AG04449 (cell line): ENCODE measurements around the gene PDGFA.

Experiments
- CTCF ChIA-PET: fragments of 350-600 bp; formaldehyde crosslinking; extraction: SDS; loops from one replicate; lab custom pipeline; 2021; ENCODE audit warnings: antibody characterized with exemption; lab: Yijun Ruan, JAX
- POLR2A ChIA-PET: fragments of 400-600, 350-600 bp; formaldehyde crosslinking; extraction: SDS; loops from one replicate; lab custom pipeline; 2020; ENCODE audit warnings: antibody characterized with exemption, inconsistent platforms; lab: Yijun Ruan, JAX
- DNase-seq: peaks from one replicate; pipeline ENCODE4 v3.0.0-alpha.2; 2010; ENCODE audit warnings: low read depth, low spot score
- H3K4me3 ChIP-seq: 2 replicates; pipeline ENCODE4 v1.5.1; 2011; ENCODE audit warnings: low read depth, mild to moderate bottlenecking, control low read depth, low read length
- TF ChIP-seq, protein P1 (sequence below): IDR thresholded peaks from one replicate; pipeline ENCODE4 v1.5.1; 2011; ENCODE audit warnings: mild to moderate bottlenecking, moderate library complexity, low read length, control low read depth, inconsistent platforms; ENCODE audit not compliant: insufficient read depth; ENCODE audit errors: missing control alignments

The PDGFA gene

DNA sequence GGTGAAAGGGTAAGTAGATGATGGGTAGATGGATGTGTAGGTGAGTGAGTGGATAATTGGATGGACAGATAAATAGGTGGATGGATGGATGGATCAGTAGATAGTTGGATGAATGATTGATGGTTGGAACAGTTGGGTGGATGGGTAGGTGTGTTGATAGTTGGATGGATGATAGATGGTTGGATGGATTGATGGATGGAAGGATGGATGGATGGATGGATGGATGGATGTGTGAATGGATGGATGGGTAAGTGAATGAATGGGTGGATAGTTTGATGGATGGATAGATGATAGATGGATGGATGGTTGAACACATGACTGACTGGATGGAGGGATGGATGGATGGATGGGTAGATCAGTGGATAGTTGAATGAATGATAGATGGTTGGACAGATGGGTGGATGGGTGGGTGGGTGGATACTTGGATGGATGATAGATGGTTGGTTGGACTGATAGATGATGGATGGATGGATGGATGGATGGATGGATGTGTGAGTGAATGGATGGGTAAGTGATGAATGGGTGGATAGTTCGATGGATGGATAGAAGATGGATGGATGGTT is 37.0 kb downstream of the PDGFA start:
- CTCF ChIA-PET = no interaction called here
- no peak for DNase-seq
- H3K4me3 ChIP-seq = no peak overlapping the region
- POLR2A ChIA-PET = no interaction called here
- TF ChIP-seq, protein P1, sequence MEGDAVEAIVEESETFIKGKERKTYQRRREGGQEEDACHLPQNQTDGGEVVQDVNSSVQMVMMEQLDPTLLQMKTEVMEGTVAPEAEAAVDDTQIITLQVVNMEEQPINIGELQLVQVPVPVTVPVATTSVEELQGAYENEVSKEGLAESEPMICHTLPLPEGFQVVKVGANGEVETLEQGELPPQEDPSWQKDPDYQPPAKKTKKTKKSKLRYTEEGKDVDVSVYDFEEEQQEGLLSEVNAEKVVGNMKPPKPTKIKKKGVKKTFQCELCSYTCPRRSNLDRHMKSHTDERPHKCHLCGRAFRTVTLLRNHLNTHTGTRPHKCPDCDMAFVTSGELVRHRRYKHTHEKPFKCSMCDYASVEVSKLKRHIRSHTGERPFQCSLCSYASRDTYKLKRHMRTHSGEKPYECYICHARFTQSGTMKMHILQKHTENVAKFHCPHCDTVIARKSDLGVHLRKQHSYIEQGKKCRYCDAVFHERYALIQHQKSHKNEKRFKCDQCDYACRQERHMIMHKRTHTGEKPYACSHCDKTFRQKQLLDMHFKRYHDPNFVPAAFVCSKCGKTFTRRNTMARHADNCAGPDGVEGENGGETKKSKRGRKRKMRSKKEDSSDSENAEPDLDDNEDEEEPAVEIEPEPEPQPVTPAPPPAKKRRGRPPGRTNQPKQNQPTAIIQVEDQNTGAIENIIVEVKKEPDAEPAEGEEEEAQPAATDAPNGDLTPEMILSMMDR = no peak

DNA sequence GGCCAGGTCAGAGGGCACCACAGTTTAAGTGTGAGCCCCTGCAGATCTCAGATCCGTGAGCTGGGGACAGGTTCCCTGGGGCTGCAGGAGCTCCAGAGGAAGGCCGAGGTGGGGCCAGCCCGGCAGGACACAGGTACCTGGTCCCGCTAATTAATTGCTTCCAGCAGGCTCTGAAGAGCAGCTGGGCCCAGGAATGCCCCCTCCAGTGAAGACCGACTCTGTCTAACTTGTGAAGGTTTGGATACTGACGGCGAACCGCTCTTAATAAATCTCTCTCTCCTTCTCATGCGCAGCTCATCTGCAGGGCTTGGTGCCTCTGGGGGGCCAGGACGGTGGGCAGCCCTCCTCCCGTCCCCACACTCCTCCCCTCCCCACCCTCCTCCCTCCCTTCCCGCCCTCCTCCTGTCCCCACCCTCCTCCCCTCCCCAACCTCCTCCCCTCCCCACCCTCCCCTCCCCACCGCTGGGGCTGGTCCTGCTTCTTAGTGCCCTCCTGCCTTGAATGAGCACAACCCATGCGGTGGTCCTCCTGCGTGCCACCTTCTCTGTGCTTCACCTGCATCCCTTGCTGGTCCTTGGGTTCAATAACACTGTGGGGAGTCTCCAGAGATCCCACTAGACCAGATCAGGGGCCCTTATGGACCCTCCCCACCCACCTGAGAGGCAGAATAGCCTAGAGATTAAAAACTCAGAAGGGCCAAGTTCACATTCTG is 38.3 kb downstream of the PDGFA start:
- no peak for DNase-seq
- TF ChIP-seq, protein P1 = no peak
- ChIA-PET POLR2A (no interaction called here), CTCF (no interaction called here)
- H3K4me3 ChIP-seq = no peak overlapping the region

DNA sequence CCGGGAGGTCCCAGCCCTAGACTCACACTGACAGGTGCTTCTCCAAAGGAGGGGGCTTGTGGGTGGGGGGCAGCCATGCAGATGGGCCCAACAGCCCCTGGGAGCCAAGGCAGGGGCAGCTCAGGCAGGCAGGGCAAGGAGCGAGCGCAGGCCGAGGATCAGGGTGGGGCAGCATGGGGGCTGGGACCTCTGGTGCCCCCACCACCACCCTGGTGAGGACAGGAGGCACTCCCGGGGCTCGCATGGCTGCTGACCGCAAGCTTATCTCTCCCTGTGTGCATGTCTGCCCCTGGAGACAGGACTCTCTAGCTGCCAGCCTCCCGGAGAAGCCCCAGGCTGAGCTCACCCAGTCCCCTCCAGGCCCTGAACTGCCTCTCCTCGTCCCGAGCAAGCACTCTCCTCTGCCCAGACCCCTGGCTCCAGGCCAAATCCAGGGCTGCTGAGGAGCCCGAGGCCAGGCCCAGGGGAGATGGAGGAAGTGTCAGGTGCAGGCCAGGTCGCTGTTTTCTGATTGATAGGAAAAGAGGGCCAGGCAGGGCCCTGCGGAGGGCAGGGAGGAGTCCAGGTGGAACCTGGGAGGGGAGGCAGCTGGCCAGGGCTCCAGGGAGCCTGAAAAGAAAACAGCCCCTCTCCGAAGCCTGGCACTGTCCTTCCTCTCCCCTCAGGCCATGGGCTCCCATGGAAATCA is 39.0 kb downstream of the PDGFA start:
- no peak overlapping the region for H3K4me3 ChIP-seq
- TF ChIP-seq, protein P1 = no peak
- CTCF ChIA-PET = no interaction called here
- DNase-seq = no peak
- POLR2A ChIA-PET = no interaction called here

DNA sequence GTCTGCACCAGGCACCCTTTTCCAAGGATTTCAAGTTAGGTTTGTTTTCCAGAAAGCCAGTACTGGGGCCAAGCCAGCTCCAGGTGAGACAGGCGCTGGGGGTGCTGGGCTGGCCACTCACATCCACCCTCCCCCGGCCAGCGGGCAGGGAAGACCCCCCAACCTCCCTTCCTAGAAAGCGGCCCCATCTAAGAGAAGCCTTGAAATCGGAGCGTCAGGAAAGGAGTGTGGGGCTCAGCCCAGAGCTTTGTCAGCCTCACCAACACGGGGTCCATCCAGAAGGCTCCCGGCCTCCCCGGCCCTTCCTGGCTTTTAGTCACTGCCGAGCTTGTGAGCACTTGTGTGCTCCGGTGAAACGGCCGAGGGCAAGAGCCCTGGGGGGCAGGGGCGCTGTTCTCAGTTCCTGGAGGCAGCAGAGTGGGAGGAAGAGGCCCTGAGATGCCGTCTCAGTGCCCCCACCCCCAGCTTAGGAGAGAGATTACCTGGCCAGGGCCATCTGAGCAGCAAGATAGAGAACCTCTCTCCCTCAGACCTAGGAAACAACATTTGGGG is 39.6 kb downstream of the PDGFA start:
- POLR2A ChIA-PET = no interaction called here
- CTCF ChIA-PET = interaction anchor here (0.7 kb wide), 1 partner anchor 147 kb away, joined by 4 read pairs; no protein-coding TSS in a partner anchor
- DNase-seq = no peak
- H3K4me3 ChIP-seq = no peak overlapping the region
- TF ChIP-seq, protein P1 = no peak

DNA sequence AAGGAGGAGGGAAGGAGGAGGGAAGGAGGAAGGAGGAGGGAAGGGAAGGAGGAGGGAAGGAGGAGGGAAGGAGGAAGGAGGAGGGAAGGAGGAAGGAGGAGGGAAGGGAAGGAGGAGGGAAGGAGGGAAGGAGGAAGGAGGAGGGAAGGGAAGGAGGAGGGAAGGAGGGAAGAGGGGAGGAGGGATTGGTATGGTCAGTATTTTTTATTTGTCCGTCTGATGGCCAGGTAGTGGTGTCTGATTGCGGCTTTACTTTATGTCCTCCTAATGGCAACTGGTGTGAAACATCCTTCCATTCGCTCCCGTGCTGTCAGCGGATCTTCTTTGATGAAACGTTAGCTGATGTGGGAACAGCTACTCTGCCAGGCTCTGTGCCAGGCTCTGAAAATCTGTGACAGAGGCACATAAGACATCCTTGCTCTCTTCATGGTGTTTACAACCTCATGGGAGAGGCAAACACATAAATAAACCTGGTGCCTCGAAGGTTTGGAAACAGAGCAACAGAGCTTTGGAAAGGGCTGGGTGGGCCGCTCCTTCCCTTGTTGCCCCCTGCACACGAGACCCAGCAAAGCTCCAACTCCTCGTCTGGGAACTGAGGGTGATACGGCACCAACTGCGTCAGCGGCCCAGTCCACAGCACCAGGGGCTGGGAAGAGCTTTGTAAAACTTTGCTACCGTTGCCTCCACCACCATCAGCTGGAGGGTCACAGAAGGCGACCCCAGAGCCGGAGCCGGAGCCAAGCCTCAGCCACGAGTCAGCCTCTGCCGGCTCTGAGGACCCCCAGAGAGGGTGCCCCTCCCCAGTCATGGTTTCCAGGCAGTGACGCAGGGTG is 40.3 kb downstream of the PDGFA start:
- CTCF ChIA-PET = interaction anchor here (0.7 kb wide), 1 partner anchor 147 kb away, joined by 4 read pairs; no protein-coding TSS in a partner anchor
- TF ChIP-seq, protein P1 = no peak
- POLR2A ChIA-PET = no interaction called here
- DNase-seq = no peak
- no peak overlapping the region for H3K4me3 ChIP-seq
